DOHH2 (cell line): Measurements from ENCODE around the gene PIGQ.

Experiments used
- CTCF ChIP-seq: fragments of 200-600 bp; sonication (generic); IDR thresholded peaks from one replicate; pipeline ENCODE4 v1.5.1; 2014; ENCODE audit warnings: antibody characterized with exemption, mild to moderate bottlenecking, low read depth, low read length; ENCODE audit not compliant: poor library complexity, severe bottlenecking
- EZH2phosphoT487 ChIP-seq: fragments of 200-600 bp; sonication (generic); IDR thresholded peaks from 2 replicates; pipeline ENCODE4 v1.6.1; 2017; ENCODE audit warnings: borderline replicate concordance, mild to moderate bottlenecking, antibody characterized with exemption, low read length, moderate library complexity, mixed read lengths

GRCh38 chr16:533391-534123, 36.2 kb upstream of the PIGQ start:
- TF ChIP-seq CTCF (no peak), EZH2phosphoT487 (no peak)
